Sigmoid colon (tissue), 3 donors: ENCODE measurements around the gene MOB1B.

Experiments
- CTCF ChIP-seq, 4 experiments: fragments of 450-650 bp in 3 of 4; fragments of 200-600 bp in 1 of 4; IDR thresholded peaks; one replicate each; pipeline ENCODE4 v1.5.1; 2016 to 2019; ENCODE audit warnings: antibody characterized with exemption in 4 of 4, mild to moderate bottlenecking in 3 of 4, moderate library complexity in 2 of 4
- POLR2A ChIP-seq, 2 donors: fragments of 450-650 bp; IDR thresholded peaks; one replicate each; pipeline ENCODE4 v1.6.1; 2016; ENCODE audit warnings: antibody characterized with exemption in 2 of 2, mild to moderate bottlenecking in 2 of 2, moderate library complexity in 2 of 2

GRCh38 chr4:70931347-70931746 lies 29.2 kb downstream of the MOB1B start:
- TF ChIP-seq CTCF (IDR thresholded peaks at IDR 0.05) (no peak), POLR2A (IDR thresholded peaks at IDR 0.05) (no peak)
